K562 (cell line): Measurements from ENCODE around the gene CDS2. TPM values are rescaled to one million over a fixed set of nuclear protein-coding genes. Genes with fewer than 3 reads are reported as not detected.

ENCODE experiments used
- ATAC-seq: fragments of 200-7000 bp; cut with Tn5 transposase; 3 replicates; pipeline ENCODE4 v1.9.1; 2020; ENCODE audit warnings: moderate library complexity
- BruUV-seq: library from RNA; stranded (reverse); fragments of 400-500 nt; replicated peaks from 2 replicates; lab custom pipeline; 2021; lab: Mats Ljungman, UMichigan
- CTCF ChIA-PET: fragments of 300-600 bp; formaldehyde crosslinking; extraction: SDS; loops from one replicate; lab custom pipeline; 2021; ENCODE audit warnings: low intra/inter-chr PET ratio; lab: Yijun Ruan, JAX
- POLR2A ChIA-PET: fragments of 300-600, 350-650 bp; sonication (Branson Sonifier 250); formaldehyde crosslinking; extraction: SDS; loops from one replicate; lab custom pipeline; 2021; ENCODE audit warnings: antibody characterized with exemption, inconsistent platforms; lab: Yijun Ruan, JAX
- DNase-seq, 4 experiments: peaks; one replicate each; pipeline versions ENCODE4 v3.0.0 to v3.0.0-alpha.2; 2011 to 2018; ENCODE audit warnings: low spot score in 3 of 4, mixed read lengths in 3 of 4; ENCODE audit errors: extremely low read depth in 1 of 4
- FAIRE-seq: peaks from 2 replicates; lab custom pipeline; 2011; peaks lifted over from hg19 to GRCh38; lab: Jason Lieb, UNC
- H2AFZ ChIP-seq: 2 replicates; pipeline ENCODE4 v1.6.0; 2011; ENCODE audit warnings: low read depth, low read length, control low read depth, inconsistent platforms
- H3K27ac ChIP-seq: fragments of 200-600 bp; 3 replicates; pipeline ENCODE4 v1.8.0; 2011; ENCODE audit warnings: low read depth, mild to moderate bottlenecking, control low read depth, inconsistent platforms, low read length, moderate library complexity, mixed read lengths; ENCODE audit errors: extremely low read depth
- H3K27me3 ChIP-seq, 2 experiments: fragments of 300-600 bp in 1 of 2; 2 replicates in 1 of 2; 3 replicates in 1 of 2; pipeline versions ENCODE4 v1.6.0 to v1.8.0; 2011; ENCODE audit warnings: inconsistent platforms in 2 of 2, low read length in 2 of 2, mild to moderate bottlenecking in 1 of 2, mixed read lengths in 1 of 2, moderate library complexity in 1 of 2; ENCODE audit not compliant: control insufficient read depth in 2 of 2, insufficient read depth in 2 of 2
- H3K36me3 ChIP-seq: fragments of 300-600 bp; 3 replicates; pipeline ENCODE4 v1.8.0; 2011; ENCODE audit warnings: mild to moderate bottlenecking, low read length, inconsistent platforms; ENCODE audit not compliant: control insufficient read depth, insufficient read depth
- H3K4me1 ChIP-seq, 2 experiments: fragments of 200-600 bp in 1 of 2; replicated peaks in 1 of 2; 2 replicates in 1 of 2; 3 replicates in 1 of 2; pipeline versions ENCODE4 v1.5.1 to v1.8.0; 2011; ENCODE audit warnings: inconsistent platforms in 2 of 2, low read length in 2 of 2, mild to moderate bottlenecking in 1 of 2, mixed read lengths in 1 of 2, moderate library complexity in 1 of 2; ENCODE audit not compliant: control insufficient read depth in 2 of 2, insufficient read depth in 2 of 2
- H3K4me2 ChIP-seq: 2 replicates; pipeline ENCODE4 v1.6.1; 2011; ENCODE audit warnings: low read length, control low read depth, inconsistent platforms, mixed read lengths; ENCODE audit not compliant: insufficient read depth
- H3K4me3 ChIP-seq: fragments of 200-600 bp; sonication (generic), shearing (Covaris generic); 2 replicates; pipeline ENCODE4 v1.5.1; 2016; ENCODE audit warnings: control low read depth, inconsistent platforms
- H3K79me2 ChIP-seq: fragments of 200-600 bp; 3 replicates; pipeline ENCODE4 v1.8.0; 2011; ENCODE audit warnings: low read length, inconsistent platforms; ENCODE audit not compliant: control insufficient read depth, insufficient read depth
- H3K9ac ChIP-seq, 2 experiments: 2 replicates each; pipeline versions ENCODE4 v1.6.0 to v1.6.1; 2011; ENCODE audit warnings: low read depth in 2 of 2, low read length in 2 of 2, control low read depth in 1 of 2, inconsistent platforms in 1 of 2, mild to moderate bottlenecking in 1 of 2, mixed read lengths in 1 of 2; ENCODE audit not compliant: insufficient read depth in 1 of 2
- H3K9me1 ChIP-seq: one replicate; pipeline ENCODE4 v1.6.0; 2011; ENCODE audit warnings: inconsistent platforms, mild to moderate bottlenecking, low read length, moderate library complexity; ENCODE audit not compliant: control insufficient read depth, insufficient read depth
- H3K9me3 ChIP-seq: replicated peaks from 2 replicates; pipeline ENCODE4 v1.5.1; 2011; ENCODE audit warnings: low read depth, low read length, inconsistent platforms; ENCODE audit not compliant: control insufficient read depth, insufficient read depth
- H4K20me1 ChIP-seq: replicated peaks from 2 replicates; pipeline ENCODE4 v1.6.1; 2011; ENCODE audit warnings: low read length, inconsistent platforms, mixed read lengths; ENCODE audit not compliant: control insufficient read depth, insufficient read depth
- ELF4 ChIP-seq: fragments of 450-650 bp; formaldehyde crosslinking; IDR thresholded peaks from 2 replicates; pipeline ENCODE4 v1.4.0; 2022; ENCODE audit warnings: missing genetic modification characterization
- MTF1 ChIP-seq: fragments of 250-450 bp; sonication (Bioruptor Pico); IDR thresholded peaks from 2 replicates; pipeline ENCODE4 v1.9.0; 2021; ENCODE audit warnings: moderate library complexity, mild to moderate bottlenecking, inconsistent platforms, borderline replicate concordance
- NBN ChIP-seq: fragments of 450-650 bp; IDR thresholded peaks from 2 replicates; pipeline ENCODE4 v1.6.1; 2016; ENCODE audit warnings: low read depth, mild to moderate bottlenecking
- NCOA2 ChIP-seq, 2 experiments: fragments of 450-650 bp; IDR thresholded peaks; 2 replicates each; pipeline ENCODE4 v1.6.1; 2018; ENCODE audit warnings: mild to moderate bottlenecking in 2 of 2, moderate library complexity in 1 of 2; ENCODE audit not compliant: partially characterized antibody in 2 of 2
- POLR3G ChIP-seq: IDR thresholded peaks from 2 replicates; pipeline ENCODE4 v1.6.1; 2011; ENCODE audit not compliant: insufficient read length, insufficient replicate concordance; ENCODE audit errors: extremely low read depth
- ZNF780A ChIP-seq: fragments of 250-450 bp; sonication (Bioruptor Pico); IDR thresholded peaks from 2 replicates; pipeline ENCODE4 v1.5.0; 2021; ENCODE audit warnings: mild to moderate bottlenecking
- WGBS: fragments of 100-300 bp; shearing (Covaris generic); methylation state at CpG from one replicate; pipeline ENCODE4 v1.1.6; 2016; ENCODE audit warnings: low coverage, mixed read lengths; ENCODE audit not compliant: insufficient coverage; ENCODE audit errors: missing lambda C conversion rate; 5-methylcytosine and 5-hydroxymethylcytosine counted together
- in situ Hi-C: fragments of 300-500 bp; cut with MboI; formaldehyde crosslinking; loops from 4 replicates; pipeline ENCODE4 v1.15.0; 2018; ENCODE audit warnings: inconsistent platforms, mixed read lengths
- intact Hi-C: fragments of 100-400 bp; cut with micrococcal nuclease; formaldehyde crosslinking; loops from 2 replicates; pipeline ENCODE4 v1.14.2; 2022
- polyA plus RNA-seq, 8 experiments: library from polyadenylated mRNA; depleted of rRNA in 4 of 8; stranded (reverse) in 5 of 8; unstranded in 3 of 8; fragments of >200 nt; fragmentation: Nextera tagmentation in 2 of 8; fragmentation: Illumina TruSeq in 1 of 8; extraction: Ambion mirVana in 2 of 8; extraction: Trizol in 1 of 8; gene quantifications; 2 replicates each; pipeline versions ENCODE4 v1.2.1 to v1.2.3, GENCODE V29; 2011 to 2014; ENCODE audit warnings: inconsistent platforms in 1 of 8, missing spikeins in 1 of 8
- total RNA-seq, 7 experiments: library from RNA; depleted of rRNA in 6 of 7; stranded (reverse); fragments of >200 nt in 6 of 7; fragmentation: Illumina TruSeq in 2 of 7; extraction: Trizol in 2 of 7; gene quantifications; 2 replicates each; pipeline versions ENCODE4 v1.2.1 to v1.2.3, GENCODE V29; 2011 to 2021; ENCODE audit warnings: low replicate concordance in 1 of 7

Gene CDS2
- total and polyA plus RNA-seq, 9 of the 15 experiments (the other 6 are each of a cell fraction or from before 2014, with no cell fraction given): 6.4 to 46.4 (median 12.2) TPM

DNA sequence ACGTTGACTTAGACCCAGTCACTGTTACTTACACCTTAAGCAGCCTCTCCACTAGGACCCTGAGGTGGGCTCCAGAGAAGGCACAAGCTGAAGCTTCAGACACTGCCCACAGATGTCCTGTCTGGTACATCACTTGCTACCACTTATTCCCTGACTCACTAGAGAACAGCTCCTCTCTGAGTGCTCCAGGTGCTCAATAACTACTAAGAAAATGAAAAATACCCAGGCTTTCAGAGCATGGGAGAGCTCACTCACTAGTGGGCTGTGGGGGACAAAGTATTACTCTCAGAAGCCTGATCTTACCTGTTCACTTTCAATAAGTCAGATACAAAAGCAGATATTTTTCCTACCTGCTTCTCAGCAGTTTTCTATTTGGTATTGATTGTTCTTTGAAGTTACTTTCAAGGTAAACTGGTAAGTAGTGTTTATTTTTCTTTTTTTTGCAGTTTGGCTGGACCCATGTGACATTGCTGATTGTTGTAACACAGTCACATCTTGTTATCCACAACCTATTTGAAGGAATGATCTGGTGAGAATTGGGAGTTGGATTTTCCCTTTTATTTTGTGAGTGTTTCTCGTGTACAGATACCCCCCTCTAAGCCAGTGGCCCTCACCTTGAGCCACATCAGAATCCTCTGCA is 55.9 kb downstream of the CDS2 start:
- H3K36me3 ChIP-seq: peaks cover 25% of the 10 kb centered on the region
- CTCF ChIA-PET: no interaction called here
- POLR2A ChIA-PET: interaction anchor here (0.9 kb wide), 1 partner anchor 56 kb away, joined by 3 read pairs; the partner anchor contains the start of gene CDS2
- no peak overlapping the region for H3K27ac ChIP-seq
- no peak for TF ChIP-seq NBN
- no peak for TF ChIP-seq NCOA2 (IDR thresholded peaks at IDR 0.05; ENCODE audit: partially characterized antibody in 2 of 2)
- no peak for TF ChIP-seq ELF4 (CRISPR knock-in tag)
- TF ChIP-seq POLR3G: no peak
- TF ChIP-seq MTF1 (CRISPR knock-in tag): no peak
- TF ChIP-seq ZNF780A (CRISPR knock-in tag): no peak
- TF ChIP-seq, all 486 proteins: peak for 0
- Histone ChIP-seq H3K4me3 (no peak overlapping the region), H3K27me3 (no peaks in the 10 kb centered on the region), H3K79me2 (no peaks in the 10 kb centered on the region), H3K4me2 (no peak overlapping the region), H3K9me1 (no peaks in the 10 kb centered on the region), H4K20me1 (no peaks in the 10 kb centered on the region), H2AFZ (no peak overlapping the region), H3K4me1 (no peaks in the 10 kb centered on the region), H3K9ac (no peak overlapping the region), H3K9me3 (no peaks in the 10 kb centered on the region)
- intact Hi-C loops (no loop called here), in situ Hi-C loops (no loop called here)
- BruUV-seq: no TSS peak
- ATAC-seq (no peak), DNase-seq (no peak), FAIRE-seq (no peak)
- WGBS: 95% methylated on average over 2 of the region's 2 CpGs
